ENCODE results near the gene DYNC2I2. TPM values are rescaled to one million over a fixed set of nuclear protein-coding genes. Genes with fewer than 3 reads are reported as not detected.

Gene DYNC2I2
- total RNA-seq, 4 donors from 2014 or later, result 15.0 to 21.4 (median 18.5) TPM

- no peak for TF ChIP-seq CTCF (IDR thresholded peaks at IDR 0.05; ENCODE audit: low read depth)
Measured at GRCh38 chr9:128632486-128632885, 24.2 kb downstream of the DYNC2I2 start.

DNA sequence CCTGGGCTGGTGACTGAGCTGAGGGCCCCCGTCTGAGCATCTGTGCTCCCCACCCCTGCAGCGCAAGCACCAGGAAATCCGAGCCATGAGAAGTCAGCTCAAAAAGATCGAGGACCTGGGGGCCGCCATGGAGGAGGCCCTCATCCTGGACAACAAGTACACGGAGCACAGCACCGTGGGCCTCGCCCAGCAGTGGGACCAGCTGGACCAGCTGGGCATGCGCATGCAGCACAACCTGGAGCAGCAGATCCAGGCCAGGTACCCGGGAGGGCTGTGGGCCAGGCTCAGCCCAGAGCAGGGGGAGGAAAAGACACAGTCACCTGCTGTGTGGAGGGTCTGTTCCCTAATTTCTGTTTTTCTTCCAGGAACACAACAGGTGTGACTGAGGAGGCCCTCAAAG lies 24.6 kb downstream of the DYNC2I2 start:
- no peak for TF ChIP-seq CTCF (IDR thresholded peaks at IDR 0.05; ENCODE audit: low read depth)

- TF ChIP-seq CTCF (IDR thresholded peaks at IDR 0.05; ENCODE audit: low read depth), result no peak
Measured at GRCh38 chr9:128631636-128632035, 25.0 kb downstream of the DYNC2I2 start.

- no peak for TF ChIP-seq CTCF (IDR thresholded peaks at IDR 0.05; ENCODE audit: low read depth)
Measured at GRCh38 chr9:128629852-128630545, 26.6 kb downstream of the DYNC2I2 start.

DNA sequence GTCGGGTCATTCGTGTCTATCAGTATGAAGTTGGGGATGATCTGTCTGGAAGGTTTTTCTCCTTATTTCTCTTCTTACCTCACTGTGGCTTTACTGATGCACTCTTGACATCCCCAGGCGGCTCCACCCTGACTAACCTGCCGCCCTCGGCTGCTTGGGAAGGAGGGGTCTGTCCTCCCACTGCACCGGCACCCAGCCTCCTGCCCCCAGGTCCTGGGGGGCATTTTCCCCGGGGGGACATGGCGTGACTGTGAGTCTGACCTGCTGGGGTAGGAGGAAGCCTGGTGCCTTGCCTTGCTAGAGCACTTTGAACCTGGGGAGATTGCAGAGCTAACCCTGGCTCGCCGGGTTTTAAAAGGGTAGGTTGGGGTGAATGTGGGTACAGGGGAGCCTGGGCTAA lies 27.5 kb downstream of the DYNC2I2 start:
- no peak for TF ChIP-seq CTCF (IDR thresholded peaks at IDR 0.05; ENCODE audit: low read depth)

- no peak for TF ChIP-seq CTCF (IDR thresholded peaks at IDR 0.05; ENCODE audit: low read depth)
Measured at GRCh38 chr9:128628471-128629048, 28.1 kb downstream of the DYNC2I2 start.

GRCh38 chr9:128627906-128628305 lies 28.7 kb downstream of the DYNC2I2 start:
- no peak for TF ChIP-seq CTCF (IDR thresholded peaks at IDR 0.05; ENCODE audit: low read depth)
